GM12874 (cell line): Measurements from ENCODE around the gene NCKAP1.

Experiments used
- CTCF ChIP-seq: IDR thresholded peaks from 2 replicates; pipeline ENCODE4 v1.5.1; 2011; ENCODE audit warnings: low read depth, mild to moderate bottlenecking, control low read depth, low read length, moderate library complexity; ENCODE audit not compliant: insufficient read depth

Gene NCKAP1

GRCh38 chr2:183024339-183025095 lies 13.7 kb downstream of the NCKAP1 start:
- no peak for TF ChIP-seq CTCF

GRCh38 chr2:183022711-183023110 lies 15.5 kb downstream of the NCKAP1 start:
- TF ChIP-seq CTCF, result no peak

- no peak for TF ChIP-seq CTCF
These were observed 16.6 kb downstream of the NCKAP1 start for GRCh38 chr2:183021613-183022012.

- no peak for TF ChIP-seq CTCF
These were observed 18.4 kb downstream of the NCKAP1 start for GRCh38 chr2:183019718-183020442.

GRCh38 chr2:183014005-183014404 lies 24.3 kb downstream of the NCKAP1 start:
- TF ChIP-seq CTCF, result no peak

GRCh38 chr2:183011743-183012142 lies 26.5 kb downstream of the NCKAP1 start:
- TF ChIP-seq CTCF, result no peak

GRCh38 chr2:183010112-183010511 lies 28.1 kb downstream of the NCKAP1 start:
- TF ChIP-seq CTCF, result no peak
